ENCODE measurements around the gene SYTL4.
"Not testable (repeated sequence)": the region's sequence is repeated elsewhere in the genome, so short reads cannot be mapped to it uniquely, and the experiment has no call there.

The SYTL4 gene

DNA sequence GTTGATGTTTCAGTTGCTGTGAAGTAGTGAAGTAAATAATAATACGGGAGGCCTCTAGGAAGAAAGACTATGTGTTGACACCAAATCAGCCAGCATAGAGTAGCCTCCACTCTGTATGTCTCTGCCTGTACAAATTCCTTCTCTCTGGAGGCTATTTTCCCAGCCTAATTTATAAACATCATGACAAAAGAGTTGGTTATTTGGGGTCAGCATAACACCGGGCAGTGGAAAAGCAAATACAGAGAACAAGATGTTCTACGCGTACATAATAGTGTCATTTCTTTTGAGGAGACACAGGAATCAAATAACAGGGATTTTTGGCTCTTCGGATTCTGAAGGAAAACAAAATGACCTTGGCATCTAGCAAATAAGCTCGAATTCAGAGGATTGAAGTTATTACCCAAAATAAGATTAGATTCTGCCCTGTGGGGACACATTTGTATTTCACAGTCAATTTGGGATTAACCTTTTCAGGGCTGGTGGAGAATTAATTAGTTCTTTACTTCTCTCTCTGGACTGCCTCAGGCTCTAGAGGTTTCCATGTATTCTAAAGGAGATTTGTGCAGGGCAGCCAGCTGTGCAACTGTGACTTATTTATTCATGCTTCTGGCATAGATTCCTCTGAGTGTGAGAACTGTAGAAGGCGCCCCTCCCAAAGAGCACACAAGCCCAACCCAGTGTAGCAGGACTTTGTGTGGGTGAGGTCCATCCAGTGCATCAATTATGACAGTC is 14.1 kb upstream of the SYTL4 start:
- peak; percentile 15 for DNase-seq (ENCODE audit: low read depth)
- H3K4me3 ChIP-seq (ENCODE audit: low read depth, low read length) = peak overlapping the region; percentile 12; the same call in 1 of the 2 replicates
- TF ChIP-seq, protein P1, sequence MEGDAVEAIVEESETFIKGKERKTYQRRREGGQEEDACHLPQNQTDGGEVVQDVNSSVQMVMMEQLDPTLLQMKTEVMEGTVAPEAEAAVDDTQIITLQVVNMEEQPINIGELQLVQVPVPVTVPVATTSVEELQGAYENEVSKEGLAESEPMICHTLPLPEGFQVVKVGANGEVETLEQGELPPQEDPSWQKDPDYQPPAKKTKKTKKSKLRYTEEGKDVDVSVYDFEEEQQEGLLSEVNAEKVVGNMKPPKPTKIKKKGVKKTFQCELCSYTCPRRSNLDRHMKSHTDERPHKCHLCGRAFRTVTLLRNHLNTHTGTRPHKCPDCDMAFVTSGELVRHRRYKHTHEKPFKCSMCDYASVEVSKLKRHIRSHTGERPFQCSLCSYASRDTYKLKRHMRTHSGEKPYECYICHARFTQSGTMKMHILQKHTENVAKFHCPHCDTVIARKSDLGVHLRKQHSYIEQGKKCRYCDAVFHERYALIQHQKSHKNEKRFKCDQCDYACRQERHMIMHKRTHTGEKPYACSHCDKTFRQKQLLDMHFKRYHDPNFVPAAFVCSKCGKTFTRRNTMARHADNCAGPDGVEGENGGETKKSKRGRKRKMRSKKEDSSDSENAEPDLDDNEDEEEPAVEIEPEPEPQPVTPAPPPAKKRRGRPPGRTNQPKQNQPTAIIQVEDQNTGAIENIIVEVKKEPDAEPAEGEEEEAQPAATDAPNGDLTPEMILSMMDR (IDR thresholded peaks at IDR 0.05; ENCODE audit: control insufficient read depth, extremely low read depth, insufficient read depth) = no peak

GRCh38 chrX:100745205-100745604 is 13.3 kb upstream of the SYTL4 start:
- peak; percentile 72 for DNase-seq (ENCODE audit: low read depth)
- TF ChIP-seq, protein P1 (IDR thresholded peaks at IDR 0.05; ENCODE audit: control insufficient read depth, extremely low read depth, insufficient read depth) = no peak
- H3K4me3 ChIP-seq (ENCODE audit: low read depth, low read length) = no peak overlapping the region

DNA sequence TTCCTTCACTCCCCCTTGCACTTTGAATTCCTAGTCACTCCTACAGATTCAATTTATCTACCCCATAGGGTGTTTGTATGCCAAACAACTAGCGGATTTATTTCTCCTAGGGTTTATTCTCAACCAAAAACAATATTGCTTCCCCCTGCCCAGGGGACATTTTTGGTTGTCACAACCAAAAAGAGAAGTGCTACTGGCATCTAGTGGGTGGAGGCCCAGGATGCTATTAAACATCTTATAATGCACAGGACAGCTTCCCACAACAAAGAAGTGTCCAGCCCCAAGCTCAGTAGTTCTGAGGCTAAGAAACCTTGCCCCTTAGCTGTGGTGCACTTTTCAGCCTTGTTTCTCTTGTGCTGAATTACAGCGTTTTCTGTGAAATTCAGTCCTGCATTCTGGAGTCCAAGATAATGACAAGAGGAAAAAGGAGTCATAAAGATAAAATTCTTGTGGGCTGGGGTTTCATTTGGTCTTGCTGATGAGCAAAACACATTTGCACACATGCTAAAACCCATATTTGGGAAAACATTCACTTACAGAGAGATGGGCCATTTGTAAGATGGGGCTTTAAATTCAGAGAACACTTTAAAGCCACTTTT is 11.2 kb upstream of the SYTL4 start:
- DNase-seq (ENCODE audit: low read depth) = no peak
- no peak overlapping the region for H3K4me3 ChIP-seq (ENCODE audit: low read depth, low read length)
- TF ChIP-seq, protein P1 (IDR thresholded peaks at IDR 0.05; ENCODE audit: control insufficient read depth, extremely low read depth, insufficient read depth) = no peak

DNA sequence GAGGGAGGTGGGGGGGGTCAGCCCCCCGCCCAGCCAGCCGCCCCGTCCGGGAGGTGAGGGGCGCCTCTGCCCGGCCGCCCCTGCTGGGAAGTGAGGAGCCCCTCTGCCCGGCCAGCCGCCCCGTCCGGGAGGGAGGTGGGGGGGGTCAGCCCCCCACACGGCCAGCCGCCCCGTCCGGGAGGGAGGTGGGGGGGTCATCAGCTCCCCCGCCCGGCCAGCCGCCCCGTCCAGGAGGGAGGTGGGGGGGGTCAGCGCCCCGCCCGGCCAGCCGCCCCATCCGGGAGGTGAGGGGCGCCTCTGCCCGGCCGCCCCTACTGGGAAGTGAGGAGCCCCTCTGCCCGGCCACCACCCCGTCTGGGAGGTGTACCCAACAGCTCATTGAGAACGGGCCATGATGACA is 7.9 kb downstream of the SYTL4 start:
- DNase-seq (ENCODE audit: low read depth); H3K4me3 ChIP-seq (ENCODE audit: low read depth, low read length): not testable (repeated sequence)

GRCh38 chrX:100721328-100721727 is 10.6 kb downstream of the SYTL4 start:
- H3K4me3 ChIP-seq (ENCODE audit: low read depth, low read length) = no peak overlapping the region

GRCh38 chrX:100720301-100720700 is 11.6 kb downstream of the SYTL4 start:
- TF ChIP-seq, protein P1 (IDR thresholded peaks at IDR 0.05; ENCODE audit: control insufficient read depth, extremely low read depth, insufficient read depth) = no peak
- no peak overlapping the region for H3K4me3 ChIP-seq (ENCODE audit: low read depth, low read length)
- DNase-seq (ENCODE audit: low read depth) = no peak

More at GRCh38 chrX:100721328-100721727, 10.6 kb downstream of the SYTL4 start:
- DNase-seq (ENCODE audit: low read depth) = no peak
- TF ChIP-seq, protein P1 (IDR thresholded peaks at IDR 0.05; ENCODE audit: control insufficient read depth, extremely low read depth, insufficient read depth) = no peak

GRCh38 chrX:100719139-100719538 is 12.8 kb downstream of the SYTL4 start:
- DNase-seq (ENCODE audit: low read depth) = no peak
- TF ChIP-seq, protein P1 (IDR thresholded peaks at IDR 0.05; ENCODE audit: control insufficient read depth, extremely low read depth, insufficient read depth) = no peak
- H3K4me3 ChIP-seq (ENCODE audit: low read depth, low read length) = no peak overlapping the region
